ENCODE measurements around the gene ERI3.

Gene ERI3

GRCh38 chr1:44289530-44289929 is 65.5 kb downstream of the ERI3 start:
- in situ Hi-C loops (cut with HindIII; ENCODE audit: low sequenced_read_pairs), result no loop called here

GRCh38 chr1:44288883-44289282 is 66.2 kb downstream of the ERI3 start:
- in situ Hi-C loops (cut with HindIII; ENCODE audit: low sequenced_read_pairs), result no loop called here

- in situ Hi-C loops (cut with HindIII; ENCODE audit: low sequenced_read_pairs), result no loop called here
These were observed 70.9 kb downstream of the ERI3 start for GRCh38 chr1:44284184-44284583.

GRCh38 chr1:44283524-44284173 is 71.4 kb downstream of the ERI3 start:
- in situ Hi-C loops (cut with HindIII; ENCODE audit: low sequenced_read_pairs), result no loop called here

- in situ Hi-C loops (cut with HindIII; ENCODE audit: low sequenced_read_pairs), result no loop called here
These were observed 72.2 kb downstream of the ERI3 start for GRCh38 chr1:44282704-44283426.

GRCh38 chr1:44281962-44282703 is 72.9 kb downstream of the ERI3 start:
- in situ Hi-C loops (cut with HindIII; ENCODE audit: low sequenced_read_pairs), result no loop called here

GRCh38 chr1:44276901-44277300 is 78.2 kb downstream of the ERI3 start:
- in situ Hi-C loops (cut with HindIII; ENCODE audit: low sequenced_read_pairs), result no loop called here

- in situ Hi-C loops (cut with HindIII; ENCODE audit: low sequenced_read_pairs), result no loop called here
These were observed 79.1 kb downstream of the ERI3 start for GRCh38 chr1:44275991-44276405.

GRCh38 chr1:44275296-44275962 is 79.6 kb downstream of the ERI3 start:
- in situ Hi-C loops (cut with HindIII; ENCODE audit: low sequenced_read_pairs), result no loop called here

GRCh38 chr1:44273560-44274350 is 81.3 kb downstream of the ERI3 start:
- in situ Hi-C loops (cut with HindIII; ENCODE audit: low sequenced_read_pairs), result no loop called here

- in situ Hi-C loops (cut with HindIII; ENCODE audit: low sequenced_read_pairs), result no loop called here
These were observed 82.1 kb downstream of the ERI3 start for GRCh38 chr1:44272992-44273391.

GRCh38 chr1:44271646-44272045 is 83.4 kb downstream of the ERI3 start:
- in situ Hi-C loops (cut with HindIII; ENCODE audit: low sequenced_read_pairs), result no loop called here

- in situ Hi-C loops (cut with HindIII; ENCODE audit: low sequenced_read_pairs), result no loop called here
These were observed 84.1 kb downstream of the ERI3 start for GRCh38 chr1:44270686-44271628.

- in situ Hi-C loops (cut with HindIII; ENCODE audit: low sequenced_read_pairs), result no loop called here
These were observed 87.0 kb downstream of the ERI3 start for GRCh38 chr1:44268054-44268453.

GRCh38 chr1:44267438-44267837 is 87.6 kb downstream of the ERI3 start:
- in situ Hi-C loops (cut with HindIII; ENCODE audit: low sequenced_read_pairs), result no loop called here

- in situ Hi-C loops (cut with HindIII; ENCODE audit: low sequenced_read_pairs), result no loop called here
These were observed 88.4 kb downstream of the ERI3 start for GRCh38 chr1:44266400-44267344.

- in situ Hi-C loops (cut with HindIII; ENCODE audit: low sequenced_read_pairs), result no loop called here
These were observed 89.2 kb downstream of the ERI3 start for GRCh38 chr1:44265656-44266358.

GRCh38 chr1:44264451-44264771 is 90.6 kb downstream of the ERI3 start:
- in situ Hi-C loops (cut with HindIII; ENCODE audit: low sequenced_read_pairs), result no loop called here
